ENCODE measurements around the gene SIAE.
"Not testable (repeated sequence)": the region's sequence is repeated elsewhere in the genome, so short reads cannot be mapped to it uniquely, and the experiment has no call there.

Gene SIAE

DNA sequence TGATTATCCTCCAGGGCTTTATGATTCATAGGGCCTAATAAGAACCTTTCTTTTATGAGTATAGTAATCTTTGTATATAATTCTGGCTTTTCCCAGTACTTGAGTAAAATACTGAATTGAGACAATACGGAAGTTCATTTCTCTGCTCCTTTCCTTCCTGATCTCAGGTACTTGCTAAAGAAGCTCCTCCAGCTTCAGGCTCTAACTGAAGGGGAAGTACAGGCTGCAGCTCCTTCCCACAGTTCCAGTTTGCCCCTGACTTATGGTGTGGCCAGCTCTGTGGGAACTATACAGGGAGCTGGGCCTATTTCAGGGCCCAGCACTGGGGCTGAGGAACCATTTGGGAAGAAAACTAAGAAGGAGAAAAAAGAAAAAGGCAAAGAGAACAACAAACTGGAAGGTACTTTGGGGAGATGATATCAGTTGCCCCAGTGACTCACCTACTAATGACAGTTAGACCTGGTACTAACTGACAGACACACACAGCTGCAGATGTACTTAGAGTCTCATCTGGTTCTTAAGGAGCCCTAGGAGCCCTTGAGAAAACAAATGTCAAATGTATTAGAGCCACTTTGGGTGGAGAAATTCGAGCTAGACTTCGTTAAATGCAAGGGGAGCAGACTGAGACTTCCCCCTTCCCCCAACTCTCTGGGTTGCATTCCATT lies 47.9 kb downstream of the SIAE start:
- no peak for DNase-seq (ENCODE audit: low read depth in 2 of 2, low spot score in 1 of 2)

GRCh38 chr11:124623861-124624525 lies 49.5 kb downstream of the SIAE start:
- no peak for DNase-seq (ENCODE audit: low read depth in 2 of 2, low spot score in 1 of 2)

GRCh38 chr11:124622531-124623451 lies 50.7 kb downstream of the SIAE start, which contains the start of gene TBRG1:
TSS of gene TBRG1 (plus strand) at chr11:124622864. CDS start at chr11:124623084, 220 bp downstream.
- peak; percentile 50 to 61 for DNase-seq (ENCODE audit: low read depth in 2 of 2, low spot score in 1 of 2)

DNA sequence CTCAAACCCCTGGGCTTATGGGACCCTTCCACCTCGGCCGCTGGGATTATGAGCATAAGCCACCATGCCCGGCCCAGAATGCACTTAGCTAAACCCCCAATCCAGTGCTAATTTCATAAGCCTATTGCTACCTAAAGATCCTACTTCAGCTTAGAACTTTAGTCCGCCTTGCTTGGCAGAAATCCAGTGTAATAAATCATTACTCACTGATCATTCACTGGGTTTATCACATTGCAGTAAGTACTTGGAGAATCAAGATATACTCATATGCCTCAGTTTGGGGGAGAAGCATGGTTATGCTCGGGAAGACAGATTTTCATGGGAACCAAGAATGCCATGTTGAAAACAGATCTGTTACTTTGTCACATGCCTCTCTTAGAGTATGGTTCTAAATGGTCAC lies 54.7 kb downstream of the SIAE start:
- DNase-seq (ENCODE audit: low read depth in 2 of 2, low spot score in 1 of 2), result no peak

- DNase-seq (ENCODE audit: low read depth in 2 of 2, low spot score in 1 of 2), result no peak
Observed at GRCh38 chr11:124612567-124613246, 60.8 kb downstream of the SIAE start.

DNA sequence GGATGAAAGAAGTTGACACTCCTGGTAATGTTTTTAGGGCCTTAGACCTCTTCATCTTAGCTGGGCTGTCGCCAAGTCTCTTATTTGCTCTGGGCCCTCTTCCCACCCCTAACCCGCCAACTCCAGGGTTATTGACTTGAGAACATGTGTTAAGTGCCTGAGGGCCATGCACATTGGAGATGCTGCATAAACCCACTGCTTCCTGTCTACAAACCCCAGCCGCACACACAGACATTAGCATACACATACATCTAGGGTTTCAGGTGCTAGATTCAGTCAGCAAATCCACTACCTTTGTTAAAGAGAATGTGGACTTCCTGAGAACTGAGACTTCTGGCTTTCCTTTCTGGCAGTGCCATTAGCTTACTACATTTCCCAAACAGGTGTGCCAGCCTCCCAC lies 61.5 kb downstream of the SIAE start:
- DNase-seq (ENCODE audit: low read depth in 2 of 2, low spot score in 1 of 2), result no peak

GRCh38 chr11:124611064-124611463 lies 62.5 kb downstream of the SIAE start, which contains the start of gene PANX3:
TSS of gene PANX3 (plus strand) at chr11:124611428. CDS start at chr11:124611557, 129 bp downstream.
- DNase-seq (ENCODE audit: low read depth in 2 of 2, low spot score in 1 of 2), result no peak

GRCh38 chr11:124610295-124610694 lies 63.2 kb downstream of the SIAE start:
- no peak for DNase-seq (ENCODE audit: low read depth in 2 of 2, low spot score in 1 of 2)

- no peak for DNase-seq (ENCODE audit: low read depth in 2 of 2, low spot score in 1 of 2)
Observed at GRCh38 chr11:124608147-124608546, 65.4 kb downstream of the SIAE start.

DNA sequence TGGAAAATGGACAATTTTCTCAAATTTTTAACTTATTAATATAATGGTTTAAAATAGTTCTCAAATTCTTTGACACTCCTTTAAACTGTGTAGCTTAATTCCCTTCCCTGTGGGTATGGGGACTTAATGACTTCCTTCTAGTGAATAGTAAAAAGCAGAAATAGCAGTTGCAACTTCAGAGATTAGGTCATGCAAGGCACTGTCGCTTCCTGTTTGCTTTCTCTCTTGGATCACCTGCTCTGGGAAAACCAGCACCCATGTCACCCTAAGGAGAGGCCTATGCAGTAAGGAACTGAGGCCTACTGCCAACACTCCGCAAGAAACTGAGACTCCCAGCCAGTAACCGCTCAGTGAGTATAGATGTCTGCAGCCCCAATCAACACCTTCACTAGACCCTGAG lies 67.8 kb downstream of the SIAE start:
- DNase-seq (ENCODE audit: low read depth in 2 of 2, low spot score in 1 of 2), result no peak

- DNase-seq (ENCODE audit: low read depth in 2 of 2, low spot score in 1 of 2), result not testable (repeated sequence)
Observed at GRCh38 chr11:124602723-124603122, 70.8 kb downstream of the SIAE start.

- DNase-seq (ENCODE audit: low read depth in 2 of 2, low spot score in 1 of 2), result no peak
Observed at GRCh38 chr11:124602193-124602592, 71.3 kb downstream of the SIAE start.

DNA sequence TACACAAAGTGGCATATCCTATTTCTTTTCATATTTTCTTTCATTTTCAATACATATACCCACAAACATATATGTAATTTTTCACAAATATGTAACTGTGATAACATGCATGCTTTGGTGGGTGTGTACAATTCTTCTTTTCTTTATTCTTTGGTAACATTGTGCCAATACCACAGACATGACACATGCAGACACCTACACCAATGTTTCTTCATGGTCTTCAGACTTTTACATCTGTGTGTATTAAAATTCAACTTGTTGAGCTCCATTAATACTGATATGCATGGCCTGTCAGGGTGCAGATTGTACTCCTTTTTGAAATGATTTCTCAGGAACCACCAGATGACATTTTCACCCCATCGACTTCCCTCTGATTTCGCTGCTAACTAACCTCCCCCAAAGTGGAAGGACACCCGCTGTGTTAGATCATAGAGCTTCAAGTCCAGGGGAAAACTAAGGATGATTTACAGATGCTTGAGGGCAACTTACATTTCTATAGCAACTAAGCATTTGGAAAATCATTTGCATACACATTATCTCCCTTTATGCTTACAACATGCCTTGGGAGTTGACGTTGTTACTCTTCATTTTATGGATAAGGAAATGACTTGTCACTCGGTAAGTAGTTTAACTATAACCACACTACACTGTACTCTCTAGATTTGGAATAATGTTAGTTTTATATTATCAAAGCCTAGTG lies 72.8 kb downstream of the SIAE start:
- no peak for DNase-seq (ENCODE audit: low read depth in 2 of 2, low spot score in 1 of 2)

- DNase-seq (ENCODE audit: low read depth in 2 of 2, low spot score in 1 of 2), result no peak
Observed at GRCh38 chr11:124597626-124598025, 75.9 kb downstream of the SIAE start.

GRCh38 chr11:124595302-124595701 lies 78.2 kb downstream of the SIAE start:
- DNase-seq (ENCODE audit: low read depth in 2 of 2, low spot score in 1 of 2), result no peak

DNA sequence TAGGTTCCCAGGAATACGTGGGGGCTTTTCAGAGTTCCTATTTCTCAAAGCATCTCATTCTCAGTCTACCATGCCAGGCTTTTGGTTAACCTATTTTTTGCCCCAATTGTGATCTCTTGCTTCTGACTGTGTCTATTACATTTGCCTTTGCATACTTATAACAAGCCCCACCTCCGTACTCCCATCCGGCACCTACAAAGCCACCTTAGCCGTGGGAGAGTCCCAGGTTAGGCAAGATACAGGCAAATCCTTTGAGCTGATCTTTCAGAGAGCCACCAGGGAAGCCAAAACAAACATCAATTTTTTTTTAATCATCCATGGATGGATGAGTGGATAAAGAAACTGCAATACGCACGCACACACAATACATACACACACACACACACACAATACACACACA lies 80.9 kb downstream of the SIAE start:
- DNase-seq (ENCODE audit: low read depth in 2 of 2, low spot score in 1 of 2), result no peak

DNA sequence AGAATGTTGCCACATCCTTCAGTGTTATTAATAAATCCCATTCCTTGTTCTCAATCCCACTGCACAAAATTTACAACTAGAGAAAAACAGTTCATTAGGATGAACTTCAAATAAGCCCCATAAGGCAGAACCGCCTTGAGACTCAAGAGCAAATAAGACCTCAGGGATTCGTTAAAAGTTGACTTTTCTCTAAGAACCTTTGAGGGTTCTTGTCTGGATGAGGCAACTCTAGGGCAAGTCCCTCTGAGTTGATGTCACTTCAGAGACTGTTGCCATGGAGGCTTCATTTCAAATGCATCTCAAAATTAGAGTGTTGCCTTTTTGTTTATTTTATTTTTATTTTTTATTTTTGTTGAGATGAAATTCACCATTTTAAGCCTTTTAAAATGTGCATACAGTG lies 82.1 kb downstream of the SIAE start:
- DNase-seq (ENCODE audit: low read depth in 2 of 2, low spot score in 1 of 2), result no peak

GRCh38 chr11:124586238-124586860 lies 87.2 kb downstream of the SIAE start:
- DNase-seq (ENCODE audit: low read depth in 2 of 2, low spot score in 1 of 2), result no peak

GRCh38 chr11:124584681-124585372 lies 88.7 kb downstream of the SIAE start:
- DNase-seq (ENCODE audit: low read depth in 2 of 2, low spot score in 1 of 2), result no peak
